ENCODE measurements around the gene PCNP.
"Not testable (repeated sequence)": the region's sequence is repeated elsewhere in the genome, so short reads cannot be mapped to it uniquely, and the experiment has no call there.

PCNP gene

DNA sequence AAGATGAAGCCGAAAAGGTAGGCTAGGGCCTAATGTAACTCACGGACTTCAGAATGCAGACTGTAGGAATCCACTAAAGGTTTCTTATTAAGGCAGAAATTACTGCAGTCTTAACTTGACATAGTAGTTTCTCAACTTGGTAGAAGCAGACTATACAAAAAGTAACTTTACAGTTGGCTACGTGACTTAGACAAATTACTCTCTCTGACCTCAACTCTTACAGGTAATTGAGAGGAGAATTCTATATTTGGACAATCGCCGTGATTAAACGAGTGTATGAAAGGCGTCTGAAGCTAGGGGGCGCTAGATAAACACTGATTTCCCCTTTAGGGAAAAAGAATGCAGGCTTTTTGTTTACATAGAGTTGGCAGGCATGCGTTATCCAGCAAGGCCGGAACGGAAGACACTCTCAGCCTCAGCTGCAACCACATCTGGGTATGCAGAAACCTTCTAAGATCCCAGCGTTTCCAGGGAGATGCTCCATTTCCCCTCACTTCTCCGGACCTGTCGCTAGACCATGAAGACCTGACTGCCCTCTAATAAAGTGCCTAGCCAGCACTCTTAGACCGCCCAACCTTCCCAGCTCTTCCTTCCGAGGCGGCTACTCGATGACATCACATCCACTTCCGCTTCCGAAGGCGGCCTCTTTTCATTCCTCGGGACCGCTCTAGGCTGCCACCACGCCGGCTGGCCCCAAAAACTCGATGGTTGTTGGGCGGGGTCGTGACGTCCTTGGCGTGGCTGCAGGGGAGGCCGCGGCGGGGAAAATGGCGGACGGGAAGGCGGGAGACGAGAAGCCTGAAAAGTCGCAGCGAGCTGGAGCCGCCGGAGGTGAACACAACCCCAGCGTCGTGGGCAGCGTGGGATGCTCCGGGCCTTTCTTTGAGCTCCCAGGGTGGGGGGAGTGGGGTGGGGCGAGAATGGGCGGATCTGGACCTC, at the start of gene PCNP:
TSS of gene PCNP (plus strand) at position 732 of the 939 bp plus-strand sequence. CDS start at position 768, 36 bp downstream.
- peak; percentile 99 for DNase-seq

- DNase-seq = no peak
Measured at GRCh38 chr3:101527441-101527840, 46.5 kb upstream of the PCNP start.

DNA sequence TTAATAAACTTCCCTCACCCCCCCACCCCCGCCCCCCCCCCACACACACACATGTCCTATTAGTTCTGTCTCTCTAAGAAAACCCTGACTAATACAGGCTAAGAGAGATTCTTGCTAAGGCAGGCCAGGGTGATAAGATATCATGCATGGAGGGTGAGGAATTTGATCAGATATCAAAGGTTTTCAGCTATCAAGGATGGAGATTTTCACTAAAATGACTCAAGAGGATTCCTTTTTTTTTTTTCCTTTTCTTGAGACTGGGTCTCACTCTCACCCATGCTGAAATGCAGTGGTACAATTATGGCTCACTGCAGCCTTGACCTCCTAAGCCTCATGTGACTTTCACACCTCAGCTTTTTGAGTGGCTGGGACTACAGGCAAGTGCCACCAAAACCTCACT, 46.1 kb upstream of the PCNP start:
- DNase-seq = no peak

GRCh38 chr3:101529816-101530685, 43.9 kb upstream of the PCNP start:
- DNase-seq = no peak

- DNase-seq = no peak
Measured at GRCh38 chr3:101530686-101531047, 43.3 kb upstream of the PCNP start.

GRCh38 chr3:101531473-101532086, 42.4 kb upstream of the PCNP start:
- no peak for DNase-seq

GRCh38 chr3:101532783-101533602, 41.0 kb upstream of the PCNP start:
- DNase-seq = no peak

DNA sequence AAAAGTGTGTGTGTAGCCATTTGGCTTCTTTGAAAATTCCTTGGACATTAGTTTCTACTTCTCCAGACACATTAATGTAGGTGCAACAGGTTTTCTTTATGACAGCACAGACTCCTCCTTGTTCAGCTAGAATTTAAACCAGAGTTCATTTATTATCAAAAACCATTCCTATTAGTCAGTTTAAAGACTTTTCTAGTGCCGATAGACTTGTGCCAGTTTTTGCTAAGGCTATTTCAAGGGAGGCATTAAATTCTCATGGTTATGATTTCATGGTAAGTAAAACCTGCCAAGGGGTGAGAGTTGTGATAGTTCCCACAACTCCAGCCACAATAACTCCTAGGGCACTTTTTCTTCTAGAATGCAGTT, 40.4 kb upstream of the PCNP start:
- no peak for DNase-seq

- no peak for DNase-seq
Measured at GRCh38 chr3:101535221-101535620, 38.8 kb upstream of the PCNP start.

- no peak for DNase-seq
Measured at GRCh38 chr3:101536266-101536665, 37.7 kb upstream of the PCNP start.

- DNase-seq = not testable (repeated sequence)
Measured at GRCh38 chr3:101536955-101537354, 37.0 kb upstream of the PCNP start.

DNA sequence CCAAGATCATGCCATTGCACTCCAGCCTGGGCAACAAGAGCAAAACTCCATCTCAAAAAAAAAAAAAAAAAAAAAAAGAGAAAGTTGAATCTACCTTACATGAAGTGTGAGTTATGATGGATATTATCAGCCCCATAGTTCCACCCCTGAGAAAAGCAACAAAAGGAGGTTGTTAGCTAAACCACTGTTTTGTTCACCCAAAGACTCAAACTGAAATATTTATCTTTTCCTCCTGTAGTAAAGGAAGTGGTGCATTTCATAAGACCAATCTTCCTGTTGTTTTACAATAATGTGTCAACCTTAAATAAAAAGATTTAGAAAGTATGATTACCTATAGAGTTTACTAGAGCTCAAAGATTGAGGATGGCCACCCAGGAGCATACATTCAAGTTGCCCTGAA, 31.0 kb upstream of the PCNP start:
- no peak for DNase-seq

GRCh38 chr3:101544161-101544850, 29.7 kb upstream of the PCNP start:
- no peak for DNase-seq

- DNase-seq = no peak
Measured at GRCh38 chr3:101548527-101549105, 25.4 kb upstream of the PCNP start.

DNA sequence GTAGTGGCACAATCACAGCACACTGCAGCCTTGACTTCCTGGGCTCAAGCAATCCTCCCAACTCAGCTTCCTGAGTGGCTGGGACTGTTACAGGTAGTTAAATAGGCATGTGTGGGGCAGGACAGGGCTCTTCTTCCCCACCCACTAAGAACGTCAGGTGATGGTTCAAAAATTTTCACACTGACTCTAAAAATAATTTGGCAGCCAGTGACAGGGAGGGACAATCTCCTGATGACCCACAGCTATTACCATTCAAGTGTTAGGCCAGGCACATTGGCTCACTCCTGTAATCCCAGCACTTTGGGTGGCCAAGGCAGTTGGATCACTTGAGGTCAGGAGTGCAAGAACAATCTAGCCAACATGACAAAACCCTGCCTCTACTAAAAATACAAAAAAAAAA, 24.5 kb upstream of the PCNP start:
- no peak for DNase-seq

DNA sequence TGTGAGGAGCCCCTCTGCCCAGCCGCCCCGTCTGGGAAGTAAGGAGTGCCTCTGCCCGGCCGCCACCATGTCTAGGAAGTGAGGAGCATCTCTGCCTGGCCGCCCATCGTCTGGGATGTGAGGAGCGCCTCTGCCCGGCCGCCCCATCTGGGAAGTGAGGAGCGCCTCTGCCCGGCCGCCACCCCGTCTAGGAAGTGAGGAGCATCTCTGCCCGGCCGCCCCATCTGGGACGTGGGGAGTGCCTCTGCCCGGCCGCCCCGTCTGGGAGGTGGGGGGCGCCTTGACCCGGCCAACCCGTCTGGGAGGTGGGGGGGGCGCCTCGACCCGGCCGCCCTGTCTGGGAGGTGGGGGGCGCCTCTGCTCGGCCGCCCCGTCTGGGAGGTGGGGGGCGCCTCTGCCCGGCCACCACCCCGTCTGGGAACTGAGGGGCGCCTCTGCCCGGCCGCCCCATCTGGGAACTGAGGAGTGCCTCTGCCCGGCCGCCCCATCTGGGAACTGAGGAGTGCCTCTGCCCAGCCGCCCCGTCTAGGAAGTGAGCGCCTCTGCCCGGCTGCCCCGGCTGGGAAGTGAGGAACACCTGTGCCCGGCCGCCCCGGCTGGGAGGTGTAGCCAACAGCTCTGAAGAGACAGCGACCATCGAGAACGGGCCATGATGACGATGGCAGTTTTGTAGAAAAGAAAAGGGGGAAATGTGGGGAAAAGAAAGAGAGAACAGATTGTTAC, 22.5 kb upstream of the PCNP start:
- not testable (repeated sequence) for DNase-seq

- DNase-seq = not testable (repeated sequence)
Measured at GRCh38 chr3:101553381-101553780, 20.6 kb upstream of the PCNP start.

DNA sequence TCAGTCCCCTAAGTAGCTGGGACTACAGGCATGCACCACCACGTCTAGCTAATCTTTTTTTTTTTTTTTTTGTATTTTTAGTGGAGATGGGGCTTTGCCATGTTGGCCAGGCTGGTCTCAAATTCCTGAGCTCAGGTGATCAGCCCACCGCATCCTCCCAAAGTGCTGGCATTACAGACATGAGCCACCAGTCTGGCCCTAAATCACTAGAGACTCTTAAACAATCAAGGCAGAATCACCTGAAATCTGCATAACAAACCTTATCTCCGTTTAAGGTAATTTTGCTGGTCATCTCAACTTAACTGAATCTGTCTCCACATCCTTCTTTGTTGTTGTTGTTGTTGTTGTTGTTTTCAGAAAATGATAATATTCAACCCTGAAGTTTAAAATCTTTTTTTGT, 17.9 kb upstream of the PCNP start:
- DNase-seq = no peak

GRCh38 chr3:101561630-101562328, 12.2 kb upstream of the PCNP start, which contains the start of gene TRMT10C:
TSS of gene TRMT10C (plus strand) at chr3:101561868. CDS start at chr3:101564782, 2,914 bp downstream.
- peak; percentile 90 for DNase-seq
